ENCODE data around the gene CHST2. TPM values are rescaled to one million over a fixed set of nuclear protein-coding genes. Genes with fewer than 3 reads are reported as not detected.
"Not testable (repeated sequence)": the region's sequence is repeated elsewhere in the genome, so short reads cannot be mapped to it uniquely, and the experiment has no call there.

The CHST2 gene
- 1 to 10 TPM; 1.8 to 2.2 TPM for total RNA-seq
- total RNA-seq, result 2.8 to 6.6 reads per million in 2 donors

DNA sequence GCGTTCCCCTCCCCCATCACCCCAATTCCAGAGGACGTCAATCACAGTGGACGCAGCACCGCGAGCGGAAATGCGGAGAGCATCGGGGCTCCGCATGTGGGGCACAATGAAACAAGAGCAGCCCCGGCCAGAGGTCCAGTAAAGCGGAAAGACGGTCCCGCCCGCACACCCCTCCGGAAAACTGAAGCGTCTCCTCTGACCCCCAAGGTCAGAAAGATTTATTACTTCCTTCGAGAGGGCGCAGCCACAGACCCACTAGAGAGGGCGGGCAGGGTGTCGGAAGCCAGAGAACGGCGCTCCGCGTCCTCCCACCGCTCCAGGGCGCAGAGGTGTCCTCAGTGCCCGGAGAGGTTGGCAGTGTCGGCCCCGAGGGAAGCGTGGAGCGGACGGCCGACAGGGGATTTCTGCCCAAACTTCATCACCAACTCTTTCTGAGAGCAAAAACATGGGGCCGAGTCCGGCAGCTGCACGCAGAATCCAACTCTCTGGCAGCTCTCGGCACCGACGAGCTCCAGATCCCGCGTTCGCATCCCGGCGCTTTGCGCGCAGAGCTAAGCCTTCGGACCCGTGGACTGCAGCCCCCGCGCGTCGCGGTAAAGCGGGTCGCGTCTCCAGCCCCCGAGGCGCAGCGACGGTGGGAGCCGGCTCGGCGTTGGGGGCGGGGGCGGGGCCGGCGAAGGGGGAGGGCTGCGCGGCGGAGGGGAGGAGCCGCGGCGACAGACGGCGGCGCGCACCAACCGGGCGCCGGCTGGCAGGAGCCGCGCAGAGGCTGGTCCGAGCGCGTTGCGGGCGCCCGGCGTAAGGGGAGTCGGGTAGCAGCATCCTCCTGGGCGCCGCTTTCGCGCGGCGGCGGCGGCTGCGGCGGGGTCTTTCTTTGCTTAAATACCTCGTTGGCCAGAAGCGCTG is at the start of gene CHST2:
Gene CHST2 (plus strand): TSS at position 763 of the 906 bp plus-strand sequence. CDS start 1,046 bp downstream, outside the sequence.
- ATAC-seq (peak; percentile 84), DNase-seq (peak; percentile 39 to 51 (median 46))
- peak within 1 kb of the TSS; percentile 93 for H3K4me3 Mint-ChIP-seq
- H3K36me3 Mint-ChIP-seq (ENCODE audit: low read depth), result no peaks in the 10 kb centered on the region
- H3K4me1 Mint-ChIP-seq, result peaks cover 11% of the 10 kb centered on the region
- H3K9me3 ChIP-seq (ENCODE audit: control insufficient read depth, low read length, poor library complexity, severe bottlenecking), result no peaks in the 10 kb centered on the region
- H3K27me3 Mint-ChIP-seq, result peaks cover 26% of the 10 kb centered on the region
- peak within 1 kb of the TSS; percentile 45 for H3K27ac Mint-ChIP-seq

DNA sequence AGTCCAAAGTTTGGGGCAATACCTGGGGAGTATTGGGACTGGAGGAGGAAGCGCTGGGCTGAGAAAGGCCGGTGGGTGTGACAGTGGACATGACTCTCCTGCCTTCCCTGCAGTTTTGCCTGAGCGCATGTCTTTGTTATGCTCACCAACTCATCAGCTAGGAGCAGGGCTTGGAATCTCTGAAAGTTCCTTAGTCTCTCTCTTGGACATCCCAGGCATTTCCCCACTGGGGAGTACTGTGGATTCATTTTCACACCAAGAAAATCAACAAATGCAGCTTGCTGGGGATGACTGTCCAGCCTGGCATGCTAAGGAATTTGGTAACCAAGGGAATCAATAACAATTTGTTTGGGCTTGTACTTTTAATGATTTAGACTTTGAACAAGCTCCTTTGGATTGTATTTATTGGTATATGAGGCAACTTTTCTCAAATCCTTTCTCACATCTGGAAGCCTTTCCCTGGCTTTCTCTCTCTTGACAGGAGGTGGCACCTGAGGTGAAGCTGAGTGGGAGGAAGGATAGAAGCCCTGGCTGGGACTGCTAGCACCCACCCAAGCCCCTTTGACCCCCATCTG is 48.5 kb upstream of the CHST2 start:
- H3K9me3 ChIP-seq (ENCODE audit: control insufficient read depth, low read length, poor library complexity, severe bottlenecking), result no peaks in the 10 kb centered on the region
- ATAC-seq (no peak), DNase-seq (no peak)
- Mint-ChIP-seq H3K27me3 (no peaks in the 10 kb centered on the region), H3K36me3 (ENCODE audit: low read depth) (no peaks in the 10 kb centered on the region), H3K4me3 (no peak overlapping the region), H3K4me1 (peaks cover 3% of the 10 kb centered on the region), H3K27ac (no peak overlapping the region)

DNA sequence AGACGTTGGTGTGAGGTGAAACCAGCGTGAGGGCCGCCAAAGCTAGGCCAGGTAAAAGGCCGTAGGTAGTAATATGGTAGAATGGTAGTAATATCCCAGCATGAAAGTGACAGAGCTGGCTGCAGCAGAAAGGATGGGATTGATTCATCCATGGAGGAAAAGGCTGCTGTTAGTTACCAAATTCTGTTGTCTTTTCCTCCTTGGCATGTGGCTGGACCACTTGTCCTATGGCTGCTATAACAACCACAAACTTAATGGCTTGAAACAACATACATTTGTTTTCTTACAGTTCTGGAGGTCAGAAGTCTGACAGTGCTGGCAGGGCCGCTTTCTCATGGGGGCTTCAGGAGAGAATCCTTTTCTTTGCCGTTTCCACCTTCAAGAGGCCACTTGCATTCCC is 47.8 kb upstream of the CHST2 start:
- Mint-ChIP-seq H3K27ac (no peak overlapping the region), H3K4me1 (peaks cover 3% of the 10 kb centered on the region), H3K36me3 (ENCODE audit: low read depth) (no peaks in the 10 kb centered on the region), H3K4me3 (no peak overlapping the region), H3K27me3 (no peaks in the 10 kb centered on the region)
- no peak for DNase-seq
- ATAC-seq, result no peak
- H3K9me3 ChIP-seq (ENCODE audit: control insufficient read depth, low read length, poor library complexity, severe bottlenecking), result no peaks in the 10 kb centered on the region

DNA sequence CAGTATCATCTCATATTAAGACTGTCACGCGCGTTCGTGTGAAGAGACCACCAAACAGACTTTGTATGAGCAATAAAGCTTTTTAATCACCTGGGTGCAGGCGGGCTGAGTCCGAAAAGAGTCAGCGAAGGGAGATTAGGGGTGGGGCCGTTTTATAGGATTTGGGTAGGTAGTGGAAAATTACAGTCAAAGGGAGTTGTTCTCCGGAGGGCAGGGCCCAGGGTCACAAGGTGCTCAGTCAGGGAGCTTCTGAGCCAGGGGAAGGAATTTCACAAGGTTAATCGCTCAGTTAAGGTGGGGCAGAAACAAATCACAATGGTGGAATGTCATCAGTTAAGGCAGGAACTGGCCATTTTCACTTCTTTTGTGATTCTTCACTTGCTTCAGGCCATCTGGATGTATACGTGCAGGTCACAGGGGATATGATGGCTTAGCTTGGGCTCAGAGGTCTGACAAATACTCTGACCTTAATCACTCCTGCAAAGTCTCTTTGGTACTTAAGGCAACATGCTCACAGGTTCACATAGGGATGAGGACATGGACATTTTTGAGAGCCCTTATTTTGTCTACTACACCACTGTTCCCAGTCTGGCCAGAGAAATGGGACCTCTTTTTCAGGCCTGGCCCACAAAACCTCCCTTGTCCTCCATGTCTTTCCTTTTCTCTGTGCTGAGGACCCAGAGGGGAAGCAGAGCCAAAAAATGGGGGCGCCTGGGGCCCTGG is 47.1 kb upstream of the CHST2 start:
- not testable (repeated sequence) for H3K4me1 Mint-ChIP-seq; H3K27ac Mint-ChIP-seq; H3K27me3 Mint-ChIP-seq; DNase-seq; H3K4me3 Mint-ChIP-seq; H3K9me3 ChIP-seq (ENCODE audit: control insufficient read depth, low read length, poor library complexity, severe bottlenecking); ATAC-seq; H3K36me3 Mint-ChIP-seq (ENCODE audit: low read depth)

DNA sequence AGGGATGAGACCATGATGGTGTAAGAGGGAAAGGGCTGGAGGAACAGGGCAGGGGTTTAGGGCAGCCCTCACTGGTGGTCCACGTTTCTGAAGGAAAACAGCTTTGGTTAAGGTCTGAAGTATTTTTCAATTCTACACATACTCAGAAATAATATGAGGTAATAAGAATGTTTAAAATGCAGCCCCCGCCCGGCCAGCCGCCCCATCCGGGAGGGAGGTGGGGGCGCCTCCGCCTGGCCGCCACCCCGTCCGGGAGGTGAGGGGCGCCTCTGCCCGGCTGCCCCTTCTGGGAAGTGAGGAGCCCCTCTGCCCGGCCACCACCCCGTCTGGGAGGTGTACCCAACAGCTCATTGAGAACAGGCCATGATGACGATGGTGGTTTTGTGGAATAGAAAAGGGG is 46.0 kb upstream of the CHST2 start:
- not testable (repeated sequence) for H3K4me3 Mint-ChIP-seq; H3K27me3 Mint-ChIP-seq; H3K4me1 Mint-ChIP-seq; DNase-seq; H3K27ac Mint-ChIP-seq; H3K36me3 Mint-ChIP-seq (ENCODE audit: low read depth); H3K9me3 ChIP-seq (ENCODE audit: control insufficient read depth, low read length, poor library complexity, severe bottlenecking); ATAC-seq

DNA sequence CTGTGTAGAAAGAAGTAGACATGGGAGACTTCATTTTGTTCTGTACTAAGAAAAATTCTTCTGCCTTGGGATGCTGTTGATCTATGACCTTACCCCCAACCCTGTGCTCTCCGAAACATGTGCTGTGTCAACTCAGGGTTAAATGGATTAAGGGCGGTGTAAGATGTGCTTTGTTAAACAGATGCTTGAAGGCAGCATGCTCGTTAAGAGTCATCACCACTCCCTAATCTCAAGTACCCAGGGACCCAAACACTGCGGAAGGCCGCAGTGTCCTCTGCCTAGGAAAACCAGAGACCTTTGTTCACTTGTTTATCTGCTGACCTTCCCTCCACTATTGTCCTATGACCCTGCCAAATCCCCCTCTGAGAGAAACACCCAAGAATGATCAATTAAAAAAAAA is 45.6 kb upstream of the CHST2 start:
- ATAC-seq; H3K9me3 ChIP-seq (ENCODE audit: control insufficient read depth, low read length, poor library complexity, severe bottlenecking); DNase-seq; H3K4me1 Mint-ChIP-seq; H3K36me3 Mint-ChIP-seq (ENCODE audit: low read depth); H3K27ac Mint-ChIP-seq; H3K4me3 Mint-ChIP-seq; H3K27me3 Mint-ChIP-seq: not testable (repeated sequence)

- H3K9me3 ChIP-seq (ENCODE audit: control insufficient read depth, low read length, poor library complexity, severe bottlenecking), result no peaks in the 10 kb centered on the region
- Mint-ChIP-seq H3K36me3 (ENCODE audit: low read depth) (peaks cover 3% of the 10 kb centered on the region), H3K27ac (no peak overlapping the region), H3K4me3 (no peak overlapping the region), H3K27me3 (peaks cover 15% of the 10 kb centered on the region), H3K4me1 (peaks cover 9% of the 10 kb centered on the region)
- DNase-seq, result no peak
- no peak for ATAC-seq
Observed at GRCh38 chr3:143078883-143079282, 40.7 kb upstream of the CHST2 start.

DNA sequence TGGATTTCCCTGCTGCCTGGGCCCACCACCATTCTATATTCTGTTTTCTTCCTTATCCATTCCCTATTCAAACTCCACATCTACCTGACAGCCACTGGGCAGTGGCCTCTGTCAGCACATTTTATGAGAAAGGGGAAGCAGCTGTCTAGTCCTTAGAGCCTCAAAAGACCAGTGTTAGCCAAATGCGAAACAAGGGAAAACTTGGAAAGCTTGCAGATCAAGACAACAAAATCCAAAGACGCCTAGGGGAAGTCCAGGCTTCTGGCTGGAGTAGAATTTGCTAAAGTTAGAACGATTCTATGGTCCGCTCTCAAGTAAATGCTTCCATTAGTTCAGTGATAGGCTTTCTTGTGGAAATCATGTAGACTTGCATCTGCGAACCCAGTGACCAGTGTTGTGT is 39.4 kb upstream of the CHST2 start:
- H3K36me3 Mint-ChIP-seq (ENCODE audit: low read depth), result peaks cover 3% of the 10 kb centered on the region
- no peak overlapping the region for H3K27ac Mint-ChIP-seq
- peaks cover 11% of the 10 kb centered on the region for H3K4me1 Mint-ChIP-seq
- no peak overlapping the region for H3K4me3 Mint-ChIP-seq
- peaks cover 23% of the 10 kb centered on the region for H3K27me3 Mint-ChIP-seq
- ATAC-seq (no peak), DNase-seq (no peak)
- no peaks in the 10 kb centered on the region for H3K9me3 ChIP-seq (ENCODE audit: control insufficient read depth, low read length, poor library complexity, severe bottlenecking)

DNA sequence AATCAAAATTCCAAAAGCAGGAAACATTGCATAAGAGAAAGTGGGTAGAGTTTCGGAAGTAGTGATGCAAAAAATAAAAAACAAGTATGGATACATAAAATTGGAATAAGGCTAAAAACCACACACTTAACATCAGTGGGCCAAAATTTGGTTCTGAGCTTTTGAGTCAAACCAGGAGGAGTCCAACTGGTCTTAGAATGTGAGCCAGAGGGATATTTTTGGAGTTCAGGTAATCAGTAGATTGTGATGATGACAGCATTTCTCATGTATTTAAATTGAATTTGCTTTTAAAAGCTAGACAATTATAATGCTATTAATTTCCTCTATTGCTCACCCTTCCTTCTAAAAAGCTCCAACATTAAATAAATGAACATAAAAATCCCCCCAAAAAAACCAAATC is 38.2 kb upstream of the CHST2 start:
- H3K27ac Mint-ChIP-seq, result no peak overlapping the region
- DNase-seq, result no peak
- H3K27me3 Mint-ChIP-seq, result peaks cover 23% of the 10 kb centered on the region
- H3K36me3 Mint-ChIP-seq (ENCODE audit: low read depth), result peaks cover 3% of the 10 kb centered on the region
- H3K4me3 Mint-ChIP-seq, result no peak overlapping the region
- ATAC-seq, result no peak
- no peaks in the 10 kb centered on the region for H3K9me3 ChIP-seq (ENCODE audit: control insufficient read depth, low read length, poor library complexity, severe bottlenecking)
- peaks cover 11% of the 10 kb centered on the region for H3K4me1 Mint-ChIP-seq

DNA sequence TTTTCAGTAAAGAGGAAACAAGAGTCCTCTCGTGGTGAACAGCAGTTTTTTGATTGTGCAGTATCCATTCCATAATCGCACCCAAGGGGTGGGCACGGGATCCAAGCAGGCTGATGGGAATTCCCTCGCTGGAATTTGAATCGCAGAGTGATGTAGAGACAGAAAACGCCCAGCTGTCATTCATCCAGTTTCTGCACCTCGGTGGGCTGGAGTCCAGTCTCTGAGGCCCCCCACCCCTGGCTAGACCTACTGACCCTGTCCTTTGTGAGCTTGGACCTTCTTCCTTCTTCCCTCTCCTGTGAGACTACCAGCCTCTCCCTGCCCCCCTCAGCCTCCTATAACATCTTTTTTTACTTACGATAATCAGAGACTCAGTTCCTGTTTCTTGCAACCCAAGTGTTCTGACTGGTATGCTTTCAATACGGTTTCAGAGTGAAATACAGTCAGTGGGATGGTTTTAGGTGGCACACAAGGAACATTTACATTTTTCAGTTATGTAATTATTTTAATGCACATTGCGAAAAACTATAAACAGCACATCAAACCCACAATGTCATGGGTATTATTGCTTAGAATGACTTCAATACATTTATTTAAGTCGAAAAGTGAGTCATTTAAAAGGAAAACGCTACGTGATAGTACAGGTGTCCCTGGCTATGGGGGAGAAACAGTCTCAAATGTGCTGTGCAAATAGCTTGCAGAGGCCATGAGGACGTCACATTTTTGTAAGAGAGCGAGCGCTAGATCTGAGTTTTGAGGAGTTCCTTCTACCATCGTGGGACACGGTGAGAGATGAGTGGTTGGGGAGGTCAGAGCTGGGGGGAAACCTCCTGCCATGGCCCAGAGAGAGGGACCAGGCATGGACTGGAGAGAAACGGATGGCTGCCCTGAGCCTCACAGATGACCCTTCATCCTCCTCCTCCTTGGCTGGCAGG is 37.5 kb upstream of the CHST2 start:
- H3K36me3 Mint-ChIP-seq (ENCODE audit: low read depth), result peaks cover 3% of the 10 kb centered on the region
- peaks cover 23% of the 10 kb centered on the region for H3K27me3 Mint-ChIP-seq
- peak overlapping the region; percentile 24 for H3K27ac Mint-ChIP-seq
- no peak for ATAC-seq
- no peak for DNase-seq
- H3K9me3 ChIP-seq (ENCODE audit: control insufficient read depth, low read length, poor library complexity, severe bottlenecking), result no peaks in the 10 kb centered on the region
- peaks cover 11% of the 10 kb centered on the region for H3K4me1 Mint-ChIP-seq
- peak overlapping the region; percentile 58 for H3K4me3 Mint-ChIP-seq

- Mint-ChIP-seq H3K27ac (no peak overlapping the region), H3K36me3 (ENCODE audit: low read depth) (peaks cover 3% of the 10 kb centered on the region), H3K4me1 (peaks cover 12% of the 10 kb centered on the region), H3K4me3 (no peak overlapping the region), H3K27me3 (peaks cover 23% of the 10 kb centered on the region)
- DNase-seq (no peak), ATAC-seq (no peak)
- no peaks in the 10 kb centered on the region for H3K9me3 ChIP-seq (ENCODE audit: control insufficient read depth, low read length, poor library complexity, severe bottlenecking)
Observed at GRCh38 chr3:143083781-143084180, 35.8 kb upstream of the CHST2 start.

DNA sequence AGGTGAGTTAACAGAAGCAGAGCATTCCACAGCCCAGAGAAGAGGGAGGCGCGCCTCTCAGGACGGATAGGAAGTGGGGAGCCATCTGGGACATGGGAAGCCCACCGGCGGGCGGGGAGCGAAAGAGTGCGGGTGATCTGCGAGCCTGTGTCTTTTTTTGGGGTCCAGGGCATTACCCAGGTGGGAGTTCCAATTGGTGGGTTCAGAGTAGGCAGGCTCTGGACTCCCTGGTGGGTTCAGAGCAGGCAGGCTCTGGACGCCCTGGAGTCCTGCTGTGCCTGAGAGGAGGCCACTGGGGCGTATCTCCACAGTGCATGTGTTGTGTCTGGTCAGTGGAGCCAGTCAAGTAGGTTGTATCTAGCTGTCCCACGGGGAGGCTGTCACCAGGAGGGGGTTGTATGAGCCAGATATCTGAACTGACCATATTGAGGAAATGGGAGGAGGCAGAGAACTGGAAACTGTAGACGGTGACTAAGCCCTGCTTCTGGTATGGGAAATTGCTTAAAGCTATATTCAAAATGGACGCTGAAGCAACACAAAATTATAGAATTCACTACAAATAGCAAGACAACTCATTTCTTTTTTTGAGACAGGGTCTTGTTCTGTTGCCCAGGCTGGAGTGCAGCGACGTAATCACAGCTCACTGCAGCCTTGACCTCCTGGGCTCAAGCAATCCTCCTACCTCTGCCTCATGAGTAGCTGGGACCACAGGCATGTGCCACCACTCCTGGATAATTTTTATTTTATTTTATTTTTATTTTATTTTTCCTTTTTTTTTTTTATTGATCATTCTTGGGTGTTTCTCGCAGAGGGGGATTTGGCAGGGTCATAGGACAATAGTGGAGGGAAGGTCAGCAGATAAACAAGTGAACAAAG is 34.5 kb upstream of the CHST2 start:
- ATAC-seq, result no peak
- no peak for DNase-seq
- no peak overlapping the region for H3K27ac Mint-ChIP-seq
- peaks cover 23% of the 10 kb centered on the region for H3K27me3 Mint-ChIP-seq
- peaks cover 13% of the 10 kb centered on the region for H3K4me1 Mint-ChIP-seq
- no peaks in the 10 kb centered on the region for H3K9me3 ChIP-seq (ENCODE audit: control insufficient read depth, low read length, poor library complexity, severe bottlenecking)
- H3K36me3 Mint-ChIP-seq (ENCODE audit: low read depth), result peaks cover 3% of the 10 kb centered on the region
- no peak overlapping the region for H3K4me3 Mint-ChIP-seq

Data from T-helper 17 cell (primary cell).